Measurements from ENCODE around the gene CKB. TPM values are rescaled to one million over a fixed set of nuclear protein-coding genes. Genes with fewer than 3 reads are reported as not detected.

CKB gene
- total RNA-seq, 2 donors from 2014 or later, result 546 to 707 TPM

- no peak for DNase-seq (ENCODE audit: low spot score)
- Histone ChIP-seq H3K4me1 (peaks cover 0 to 70% of the 10 kb centered on the region in 2 donors), H3K27me3 (no peaks in the 10 kb centered on the region), H3K27ac (no peak overlapping the region), H3K4me3 (no peak overlapping the region), H3K9me3 (no peaks in the 10 kb centered on the region), H3K36me3 (no peaks in the 10 kb centered on the region)
- TF ChIP-seq CTCF (IDR thresholded peaks at IDR 0.05), result no peak
Observed at GRCh38 chr14:103547455-103547940, 24.9 kb upstream of the CKB start.

- Histone ChIP-seq H3K9me3 (no peaks in the 10 kb centered on the region), H3K4me3 (no peak overlapping the region), H3K4me1 (peaks cover 0 to 70% of the 10 kb centered on the region in 2 donors), H3K27ac (peak overlapping the region in 1 of 2 donors; percentile 3), H3K27me3 (no peaks in the 10 kb centered on the region), H3K36me3 (no peaks in the 10 kb centered on the region)
- peak; percentile 88 to 94 for TF ChIP-seq CTCF (IDR thresholded peaks at IDR 0.05)
- DNase-seq (ENCODE audit: low spot score), result no peak
Observed at GRCh38 chr14:103546652-103547454, 24.2 kb upstream of the CKB start.

GRCh38 chr14:103545915-103546651, 23.5 kb upstream of the CKB start:
- H3K27ac ChIP-seq, result peak overlapping the region in 1 of 2 donors; percentile 72

GRCh38 chr14:103545219-103545914, 22.7 kb upstream of the CKB start:
- Histone ChIP-seq H3K4me3 (no peak overlapping the region), H3K4me1 (peaks cover 0 to 70% of the 10 kb centered on the region in 2 donors), H3K36me3 (no peaks in the 10 kb centered on the region), H3K27ac (peak overlapping the region; percentile 72 to 82), H3K9me3 (no peaks in the 10 kb centered on the region), H3K27me3 (no peaks in the 10 kb centered on the region)
- no peak for DNase-seq (ENCODE audit: low spot score)
- TF ChIP-seq CTCF (IDR thresholded peaks at IDR 0.05), result no peak

More at GRCh38 chr14:103545915-103546651, 23.5 kb upstream of the CKB start:
- no peak overlapping the region for H3K4me3 ChIP-seq
- no peaks in the 10 kb centered on the region for H3K36me3 ChIP-seq
- H3K4me1 ChIP-seq, result peaks cover 0 to 70% of the 10 kb centered on the region in 2 donors
- no peak for DNase-seq (ENCODE audit: low spot score)
- no peaks in the 10 kb centered on the region for H3K9me3 ChIP-seq
- TF ChIP-seq CTCF (IDR thresholded peaks at IDR 0.05), result no peak
- no peaks in the 10 kb centered on the region for H3K27me3 ChIP-seq

- H3K9me3 ChIP-seq, result no peaks in the 10 kb centered on the region
- no peak overlapping the region for H3K4me3 ChIP-seq
- H3K36me3 ChIP-seq, result no peaks in the 10 kb centered on the region
- no peaks in the 10 kb centered on the region for H3K27me3 ChIP-seq
- peaks cover 0 to 68% of the 10 kb centered on the region in 2 donors for H3K4me1 ChIP-seq
- peak overlapping the region; percentile 72 to 82 for H3K27ac ChIP-seq
- TF ChIP-seq CTCF (IDR thresholded peaks at IDR 0.05), result no peak
- no peak for DNase-seq (ENCODE audit: low spot score)
Observed at GRCh38 chr14:103544388-103545218, 22.0 kb upstream of the CKB start.

Data from right atrium auricular region (tissue), 2 donors.